Sigmoid colon (tissue), 4 donors: ENCODE measurements around the gene RBM38.
A peak's percentile ranks its signal among the peaks of the same experiment; 100 is the strongest.

Source experiments
- CTCF ChIP-seq, 4 experiments: fragments of 450-650 bp in 3 of 4; fragments of 200-600 bp in 1 of 4; IDR thresholded peaks; one replicate each; pipeline ENCODE4 v1.5.1; 2016 to 2019; ENCODE audit warnings: antibody characterized with exemption in 4 of 4, mild to moderate bottlenecking in 3 of 4, moderate library complexity in 2 of 4
- POLR2A ChIP-seq, 2 donors: fragments of 450-650 bp; IDR thresholded peaks; one replicate each; pipeline ENCODE4 v1.6.1; 2016; ENCODE audit warnings: antibody characterized with exemption in 2 of 2, mild to moderate bottlenecking in 2 of 2, moderate library complexity in 2 of 2
- POLR2AphosphoS5 ChIP-seq, 4 donors: sonication (generic); formaldehyde crosslinking; IDR thresholded peaks; one replicate each; pipeline ENCODE4 v1.6.1; 2017; ENCODE audit warnings: antibody characterized with exemption in 4 of 4

DNA sequence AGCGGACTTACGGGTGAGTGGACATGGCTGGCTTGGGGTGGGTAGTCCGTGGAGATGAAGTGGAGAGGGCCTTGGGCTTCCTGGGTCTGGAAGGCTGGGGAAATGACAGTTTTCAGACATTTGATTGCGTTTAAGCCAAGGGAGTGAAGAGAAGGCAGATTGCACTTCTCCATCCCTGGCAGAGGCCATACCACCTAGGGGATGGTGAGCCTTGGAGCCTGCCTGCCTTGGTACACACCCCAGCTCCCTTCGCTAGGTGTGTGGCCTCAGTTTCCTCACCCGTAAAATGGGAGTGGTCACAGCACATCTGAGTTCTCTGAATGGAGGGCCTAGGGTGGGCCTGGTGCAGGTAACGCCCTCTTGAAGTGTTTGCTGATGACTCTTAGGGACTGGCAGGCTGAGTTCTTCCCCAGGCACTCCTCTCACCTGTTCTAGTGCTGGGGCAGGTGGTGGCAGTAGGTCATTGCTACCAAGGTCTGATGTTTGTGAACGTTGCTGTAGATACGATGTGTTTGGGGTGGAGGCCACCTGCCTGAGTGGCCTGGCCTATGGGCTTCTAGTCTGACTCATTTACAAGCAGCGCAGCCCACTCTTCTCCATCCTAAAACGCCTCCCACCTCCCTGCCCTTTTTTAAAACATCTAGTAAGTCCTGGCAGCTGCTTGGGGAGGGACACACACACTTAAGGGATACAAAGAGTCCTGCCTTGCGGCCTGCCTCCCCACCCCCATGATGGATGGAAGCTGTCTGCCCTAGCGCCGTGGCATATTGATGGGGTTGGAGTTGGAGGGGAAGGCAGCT is 2.3 kb downstream of the RBM38 start:
- TF ChIP-seq CTCF (IDR thresholded peaks at IDR 0.05) = no peak
- no peak for TF ChIP-seq POLR2A (IDR thresholded peaks at IDR 0.05)
- peak in 2 of 4 donors; percentile 22 to 26 for TF ChIP-seq POLR2AphosphoS5 (IDR thresholded peaks at IDR 0.05)
